ENCODE measurements around the gene RRP1B.

GRCh38 chr21:43635436-43635835 lies 23.9 kb upstream of the RRP1B start:
- TF ChIP-seq, protein P1, sequence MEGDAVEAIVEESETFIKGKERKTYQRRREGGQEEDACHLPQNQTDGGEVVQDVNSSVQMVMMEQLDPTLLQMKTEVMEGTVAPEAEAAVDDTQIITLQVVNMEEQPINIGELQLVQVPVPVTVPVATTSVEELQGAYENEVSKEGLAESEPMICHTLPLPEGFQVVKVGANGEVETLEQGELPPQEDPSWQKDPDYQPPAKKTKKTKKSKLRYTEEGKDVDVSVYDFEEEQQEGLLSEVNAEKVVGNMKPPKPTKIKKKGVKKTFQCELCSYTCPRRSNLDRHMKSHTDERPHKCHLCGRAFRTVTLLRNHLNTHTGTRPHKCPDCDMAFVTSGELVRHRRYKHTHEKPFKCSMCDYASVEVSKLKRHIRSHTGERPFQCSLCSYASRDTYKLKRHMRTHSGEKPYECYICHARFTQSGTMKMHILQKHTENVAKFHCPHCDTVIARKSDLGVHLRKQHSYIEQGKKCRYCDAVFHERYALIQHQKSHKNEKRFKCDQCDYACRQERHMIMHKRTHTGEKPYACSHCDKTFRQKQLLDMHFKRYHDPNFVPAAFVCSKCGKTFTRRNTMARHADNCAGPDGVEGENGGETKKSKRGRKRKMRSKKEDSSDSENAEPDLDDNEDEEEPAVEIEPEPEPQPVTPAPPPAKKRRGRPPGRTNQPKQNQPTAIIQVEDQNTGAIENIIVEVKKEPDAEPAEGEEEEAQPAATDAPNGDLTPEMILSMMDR (IDR thresholded peaks at IDR 0.05): no peak
- no peak for TF ChIP-seq EZH2phosphoT487 (IDR thresholded peaks at IDR 0.05)

Measured in neural progenitor cell (in vitro differentiated cells).